ENCODE measurements around the gene NR6A1. TPM values are rescaled to one million over a fixed set of nuclear protein-coding genes. Genes with fewer than 3 reads are reported as not detected.

NR6A1 gene
- total and polyA plus RNA-seq, 9 donors: 0.29 to 1.7 (median 1.00) TPM

DNA sequence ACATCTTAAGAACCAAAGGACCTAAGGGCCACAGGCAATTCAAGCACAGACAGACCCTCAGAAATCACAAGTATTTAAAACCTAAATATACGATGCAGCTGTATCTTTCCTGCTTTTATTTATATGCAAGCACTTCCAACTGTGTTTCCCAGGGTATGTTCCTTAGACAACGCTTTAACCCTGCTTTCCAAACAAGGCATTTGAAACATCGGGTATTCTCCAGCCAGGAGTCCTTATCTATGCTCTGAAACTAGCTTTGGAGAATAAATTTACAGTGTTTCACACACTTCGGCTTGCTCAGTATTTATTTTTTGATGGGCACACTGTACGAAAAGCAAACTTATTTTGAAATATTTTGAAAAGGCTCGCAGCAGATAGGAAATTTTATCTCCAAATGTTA is 13.5 kb downstream of the NR6A1 start:
- Histone ChIP-seq H3K4me3 (no peak overlapping the region), H3K4me1 (ENCODE audit: insufficient read depth) (no peaks in the 10 kb centered on the region), H3K27ac (no peak overlapping the region), H3K27me3 (no peaks in the 10 kb centered on the region), H3K9me3 (no peaks in the 10 kb centered on the region), H3K36me3 (no peaks in the 10 kb centered on the region)
- no peak for DNase-seq
- intact Hi-C loops (cut with DNase I): no loop called here
- TF ChIP-seq, protein P1, sequence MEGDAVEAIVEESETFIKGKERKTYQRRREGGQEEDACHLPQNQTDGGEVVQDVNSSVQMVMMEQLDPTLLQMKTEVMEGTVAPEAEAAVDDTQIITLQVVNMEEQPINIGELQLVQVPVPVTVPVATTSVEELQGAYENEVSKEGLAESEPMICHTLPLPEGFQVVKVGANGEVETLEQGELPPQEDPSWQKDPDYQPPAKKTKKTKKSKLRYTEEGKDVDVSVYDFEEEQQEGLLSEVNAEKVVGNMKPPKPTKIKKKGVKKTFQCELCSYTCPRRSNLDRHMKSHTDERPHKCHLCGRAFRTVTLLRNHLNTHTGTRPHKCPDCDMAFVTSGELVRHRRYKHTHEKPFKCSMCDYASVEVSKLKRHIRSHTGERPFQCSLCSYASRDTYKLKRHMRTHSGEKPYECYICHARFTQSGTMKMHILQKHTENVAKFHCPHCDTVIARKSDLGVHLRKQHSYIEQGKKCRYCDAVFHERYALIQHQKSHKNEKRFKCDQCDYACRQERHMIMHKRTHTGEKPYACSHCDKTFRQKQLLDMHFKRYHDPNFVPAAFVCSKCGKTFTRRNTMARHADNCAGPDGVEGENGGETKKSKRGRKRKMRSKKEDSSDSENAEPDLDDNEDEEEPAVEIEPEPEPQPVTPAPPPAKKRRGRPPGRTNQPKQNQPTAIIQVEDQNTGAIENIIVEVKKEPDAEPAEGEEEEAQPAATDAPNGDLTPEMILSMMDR (IDR thresholded peaks at IDR 0.05): no peak
- TF ChIP-seq POLR2A (IDR thresholded peaks at IDR 0.05): no peak
- no peak for TF ChIP-seq EP300 (IDR thresholded peaks at IDR 0.05)
- WGBS, 3 donors: 16 to 32% (median 22%) methylated on average over 6 of the region's 6 CpGs

DNA sequence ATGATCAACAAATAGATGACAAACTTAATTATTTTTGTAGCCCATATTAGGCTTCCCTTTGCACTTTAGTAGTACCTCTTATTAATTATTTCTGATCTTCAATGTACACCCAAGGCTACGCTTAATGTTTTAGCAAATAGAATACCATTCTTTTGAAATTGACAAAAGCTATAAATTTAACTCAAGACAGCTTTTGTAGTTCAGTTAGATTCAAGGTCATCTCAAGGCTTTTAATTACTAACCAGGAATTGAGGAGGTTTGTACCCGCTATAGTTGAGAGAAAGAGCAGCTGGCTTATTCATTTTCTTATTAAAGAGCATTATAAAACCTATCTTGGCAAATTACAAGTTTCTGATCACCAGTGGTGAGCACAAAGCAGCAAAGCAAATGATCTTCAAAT is 15.1 kb downstream of the NR6A1 start:
- 76 to 90% (median 88%) methylated on average over 2 of the region's 2 CpGs for WGBS, 3 donors
- no peaks in the 10 kb centered on the region for H3K36me3 ChIP-seq
- TF ChIP-seq EP300 (IDR thresholded peaks at IDR 0.05) (no peak), POLR2A (IDR thresholded peaks at IDR 0.05) (no peak)
- TF ChIP-seq, protein P1 (IDR thresholded peaks at IDR 0.05): no peak
- H3K9me3 ChIP-seq: no peaks in the 10 kb centered on the region
- DNase-seq: no peak
- H3K27me3 ChIP-seq: no peaks in the 10 kb centered on the region
- H3K4me1 ChIP-seq (ENCODE audit: insufficient read depth): no peaks in the 10 kb centered on the region
- intact Hi-C loops (cut with DNase I): no loop called here
- H3K27ac ChIP-seq: no peak overlapping the region
- H3K4me3 ChIP-seq: no peak overlapping the region

DNA sequence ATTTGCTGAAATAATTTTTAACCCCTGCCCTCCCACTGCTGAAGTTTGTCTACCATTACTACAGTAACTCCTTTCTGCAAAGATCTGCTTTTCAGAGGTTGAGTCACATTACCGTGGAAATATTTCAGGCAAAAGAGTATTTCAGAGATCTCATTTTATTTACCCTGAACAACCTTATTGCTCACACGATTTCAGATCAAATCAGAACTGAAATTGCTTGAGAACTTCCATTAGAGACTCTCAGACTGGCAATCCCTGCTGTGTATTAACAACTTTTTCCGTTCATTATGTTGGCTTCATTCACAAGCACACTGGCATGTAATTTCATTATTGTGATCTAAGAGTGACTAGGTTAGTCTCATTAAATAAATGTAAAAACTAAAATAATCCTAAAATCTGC is 16.1 kb downstream of the NR6A1 start:
- no peaks in the 10 kb centered on the region for H3K36me3 ChIP-seq
- no peak overlapping the region for H3K27ac ChIP-seq
- H3K27me3 ChIP-seq: no peaks in the 10 kb centered on the region
- no peak for DNase-seq
- H3K4me1 ChIP-seq (ENCODE audit: insufficient read depth): no peaks in the 10 kb centered on the region
- intact Hi-C loops (cut with DNase I): no loop called here
- H3K4me3 ChIP-seq: no peak overlapping the region
- TF ChIP-seq, protein P1 (IDR thresholded peaks at IDR 0.05): no peak
- TF ChIP-seq POLR2A (IDR thresholded peaks at IDR 0.05): no peak
- no peak for TF ChIP-seq EP300 (IDR thresholded peaks at IDR 0.05)
- H3K9me3 ChIP-seq: no peaks in the 10 kb centered on the region
- WGBS, 3 donors: 63 to 67% (median 66%) methylated on average over 3 of the region's 3 CpGs

DNA sequence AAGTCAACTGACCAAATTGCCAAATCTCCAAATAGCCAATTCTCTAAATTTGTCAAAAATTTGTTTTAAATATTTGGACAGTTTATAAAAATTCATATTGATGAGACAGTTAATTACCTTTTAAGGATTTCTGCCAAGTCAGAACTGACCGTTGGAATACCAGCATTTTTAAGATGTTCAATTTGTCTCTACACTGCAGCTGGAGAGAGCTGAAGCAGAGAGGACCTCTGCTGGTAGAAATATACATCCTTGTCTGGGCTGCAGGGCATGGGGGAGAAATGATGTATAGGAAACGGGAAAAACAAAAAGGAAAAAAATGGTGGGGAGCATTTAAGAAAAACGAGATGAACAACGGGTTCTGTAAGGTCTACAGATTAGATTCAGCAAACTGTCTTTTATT is 16.8 kb downstream of the NR6A1 start:
- H3K4me1 ChIP-seq (ENCODE audit: insufficient read depth): no peaks in the 10 kb centered on the region
- H3K9me3 ChIP-seq: no peaks in the 10 kb centered on the region
- TF ChIP-seq EP300 (IDR thresholded peaks at IDR 0.05): no peak
- TF ChIP-seq, protein P1 (IDR thresholded peaks at IDR 0.05): no peak
- no peak for TF ChIP-seq POLR2A (IDR thresholded peaks at IDR 0.05)
- no peak overlapping the region for H3K27ac ChIP-seq
- DNase-seq: no peak
- 26 to 30% (median 28%) methylated on average over 4 of the region's 4 CpGs for WGBS, 3 donors
- intact Hi-C loops (cut with DNase I): no loop called here
- no peaks in the 10 kb centered on the region for H3K36me3 ChIP-seq
- no peak overlapping the region for H3K4me3 ChIP-seq
- H3K27me3 ChIP-seq: no peaks in the 10 kb centered on the region

DNA sequence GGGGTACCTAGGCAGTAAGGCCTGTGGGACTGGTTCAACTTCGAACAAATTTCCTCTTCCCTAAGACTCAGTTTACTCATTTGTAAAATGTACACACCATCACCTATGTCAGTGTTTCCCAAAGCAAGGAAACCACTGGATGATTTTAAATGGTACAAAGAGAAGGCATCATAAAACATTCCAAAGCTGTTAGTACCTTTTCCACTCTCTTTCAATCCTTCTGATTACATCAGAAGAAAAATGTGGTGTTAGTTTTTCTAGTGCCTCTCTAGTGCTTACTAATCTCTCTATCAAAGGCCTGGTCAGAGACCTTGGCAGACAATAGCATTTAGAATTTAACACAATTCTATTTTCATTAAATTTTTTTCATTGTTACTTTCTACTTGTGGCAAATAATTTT is 18.1 kb downstream of the NR6A1 start:
- 84 to 91% (median 91%) methylated on average over 1 of the region's 1 CpG for WGBS, 3 donors
- Histone ChIP-seq H3K4me3 (no peak overlapping the region), H3K4me1 (ENCODE audit: insufficient read depth) (no peaks in the 10 kb centered on the region), H3K27me3 (no peaks in the 10 kb centered on the region), H3K27ac (no peak overlapping the region), H3K36me3 (no peaks in the 10 kb centered on the region), H3K9me3 (no peaks in the 10 kb centered on the region)
- DNase-seq: no peak
- TF ChIP-seq EP300 (IDR thresholded peaks at IDR 0.05) (no peak), POLR2A (IDR thresholded peaks at IDR 0.05) (no peak)
- TF ChIP-seq, protein P1 (IDR thresholded peaks at IDR 0.05): no peak
- intact Hi-C loops (cut with DNase I): no loop called here

Measured in ovary (tissue), 9 donors.